Stimulated activated CD4-positive, alpha-beta T cell treated with anti-CD3 and anti-CD28 coated beads, Interleukin-12 subunit alpha, Interleukin-12 subunit beta, amount 100 ng/mL, for 4 hours (primary cell): ENCODE results near the gene NT5C1A.

Experiments used
- DNase-seq: peaks from one replicate; pipeline ENCODE4 v3.0.0-alpha.2; 2020

Gene NT5C1A

DNA sequence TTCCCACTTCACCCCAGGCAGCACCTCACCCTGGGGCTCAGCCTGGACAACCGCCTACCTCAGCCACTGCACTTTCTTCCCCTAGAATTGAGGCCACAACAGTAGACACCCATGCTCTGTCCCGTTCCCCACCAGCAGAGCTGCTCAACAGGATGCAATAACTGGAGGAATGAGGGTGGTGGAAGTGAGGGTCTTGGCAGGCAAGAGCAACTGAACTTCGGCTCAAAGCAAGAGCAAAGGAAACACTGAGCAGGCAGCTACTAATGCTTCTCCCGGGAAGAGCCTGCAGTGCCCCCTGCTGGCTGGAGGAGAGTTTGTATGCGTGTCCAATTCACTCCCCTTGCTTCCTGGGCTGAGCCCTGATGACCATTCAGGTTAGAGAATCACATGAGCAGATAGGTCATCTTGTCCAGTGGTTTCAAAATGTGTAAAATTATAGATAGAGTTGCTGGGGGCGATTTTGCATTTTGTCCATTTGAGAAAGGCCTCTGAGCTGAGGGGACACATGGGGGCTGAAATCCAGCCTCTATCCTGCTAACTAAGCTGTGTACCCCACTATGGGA, 13.9 kb downstream of the NT5C1A start:
- DNase-seq, result peak; percentile 62

DNA sequence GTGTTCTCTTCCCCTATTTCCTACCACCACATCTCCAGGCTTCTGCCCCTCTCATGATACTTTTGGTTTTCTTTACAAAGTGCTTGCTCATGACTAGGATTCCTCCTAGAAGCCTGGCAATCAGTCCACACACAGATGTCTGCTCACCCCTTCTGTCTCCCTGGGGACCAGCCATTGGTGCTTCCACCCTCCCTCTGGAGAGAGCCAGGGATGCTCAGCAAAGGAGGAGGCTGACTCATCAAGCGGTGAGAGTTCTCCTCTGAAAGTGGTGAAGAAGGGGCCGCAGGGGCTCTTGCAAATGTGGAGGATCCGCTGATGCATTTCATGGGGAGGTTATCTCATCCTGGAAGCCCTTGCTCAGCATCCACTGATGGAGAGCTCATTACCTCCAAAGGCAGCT, 14.5 kb downstream of the NT5C1A start:
- no peak for DNase-seq

DNA sequence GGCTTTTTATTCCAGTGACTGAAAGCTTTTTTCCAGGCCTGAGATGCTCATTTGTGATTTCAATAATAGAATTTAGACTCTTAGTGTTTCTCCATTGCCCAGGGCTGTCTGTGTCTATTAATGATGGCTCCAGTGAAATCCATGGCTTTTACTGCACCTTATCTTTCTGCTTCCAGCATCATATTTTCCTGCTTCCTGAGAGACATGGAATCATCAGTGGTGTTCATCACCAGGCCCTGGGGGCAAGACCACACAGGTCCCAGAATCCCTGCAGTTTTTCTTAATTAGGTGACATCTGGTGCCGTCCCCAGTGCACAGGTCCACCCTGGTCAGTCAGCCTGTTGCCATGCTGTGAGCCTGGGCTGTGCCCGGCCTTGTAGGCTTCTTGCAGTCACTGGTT, 15.5 kb downstream of the NT5C1A start:
- no peak for DNase-seq

DNA sequence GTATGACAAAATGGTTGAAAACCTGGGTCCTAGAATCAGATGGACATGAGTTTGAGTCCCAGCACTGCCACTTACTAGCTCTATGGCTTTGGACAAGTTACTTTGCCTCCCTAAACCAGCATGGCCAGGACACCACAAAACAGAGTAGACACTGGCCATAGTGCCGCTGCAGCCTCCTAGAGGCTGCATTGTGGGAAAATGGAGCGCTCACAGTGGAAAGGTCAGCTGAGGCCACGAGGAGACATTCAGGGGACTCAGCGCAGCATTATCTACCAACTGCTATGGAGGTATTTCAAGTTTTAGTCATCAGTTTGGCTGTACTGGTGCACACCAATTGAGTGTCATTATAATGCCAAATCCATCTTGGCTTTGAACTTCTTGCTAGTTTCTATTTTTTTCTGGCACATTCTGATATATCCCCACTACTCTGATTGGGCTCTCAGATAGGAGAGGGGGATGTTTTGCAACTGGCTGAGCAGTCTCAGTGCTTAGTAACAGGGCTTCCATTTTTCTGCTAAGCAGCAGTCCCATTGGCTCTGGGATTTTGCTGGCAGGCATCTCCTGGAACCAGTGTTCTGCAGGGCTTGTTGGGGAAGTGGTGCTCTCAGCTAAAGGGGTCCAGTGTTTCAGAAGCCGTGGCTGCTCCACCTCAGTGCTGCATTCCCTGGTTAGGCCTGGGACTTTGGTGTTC, 16.2 kb downstream of the NT5C1A start:
- no peak for DNase-seq

DNA sequence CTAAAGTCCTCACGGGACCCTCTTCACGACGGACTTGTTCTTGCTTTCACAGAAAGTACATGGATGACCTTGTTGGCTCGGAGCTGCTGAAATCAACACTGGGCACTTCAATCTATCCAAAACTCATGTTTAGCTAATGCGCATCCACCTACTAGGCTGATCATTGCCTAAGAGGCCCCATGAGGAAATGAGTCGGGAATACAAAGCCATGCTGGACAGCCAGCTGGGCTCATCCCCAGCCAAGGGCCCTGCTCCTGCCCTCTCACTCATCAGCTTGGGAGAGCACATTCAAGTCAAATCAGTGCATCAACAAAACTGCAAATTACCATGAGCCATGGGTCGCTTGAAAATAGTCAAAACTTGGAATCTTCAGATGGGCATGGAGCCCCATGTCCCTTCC, 17.6 kb downstream of the NT5C1A start:
- DNase-seq, result no peak

DNA sequence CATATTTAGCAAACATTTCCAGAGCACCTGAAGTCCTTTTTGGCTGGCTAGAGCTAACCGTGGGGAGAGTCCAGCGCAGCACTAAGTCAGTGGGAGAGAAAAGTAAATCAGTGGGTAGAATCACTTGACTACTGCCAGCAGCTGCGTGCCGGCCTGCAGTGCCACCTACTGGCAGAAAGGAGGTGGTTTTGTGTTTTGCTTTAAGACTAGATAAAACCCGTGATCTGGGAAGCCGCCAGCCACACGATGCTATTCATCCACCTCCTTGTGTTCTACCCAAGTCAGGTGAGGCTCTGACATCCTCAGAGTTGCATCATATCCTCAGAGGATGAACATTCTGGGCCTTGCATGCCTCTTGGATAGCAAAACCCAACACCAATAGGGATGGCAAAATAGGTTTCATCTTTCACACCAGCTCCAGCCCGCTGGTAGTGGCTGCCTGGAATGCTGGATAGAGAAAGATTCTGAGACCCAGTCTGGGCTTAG, 18.3 kb downstream of the NT5C1A start:
- peak; percentile 70 for DNase-seq

DNA sequence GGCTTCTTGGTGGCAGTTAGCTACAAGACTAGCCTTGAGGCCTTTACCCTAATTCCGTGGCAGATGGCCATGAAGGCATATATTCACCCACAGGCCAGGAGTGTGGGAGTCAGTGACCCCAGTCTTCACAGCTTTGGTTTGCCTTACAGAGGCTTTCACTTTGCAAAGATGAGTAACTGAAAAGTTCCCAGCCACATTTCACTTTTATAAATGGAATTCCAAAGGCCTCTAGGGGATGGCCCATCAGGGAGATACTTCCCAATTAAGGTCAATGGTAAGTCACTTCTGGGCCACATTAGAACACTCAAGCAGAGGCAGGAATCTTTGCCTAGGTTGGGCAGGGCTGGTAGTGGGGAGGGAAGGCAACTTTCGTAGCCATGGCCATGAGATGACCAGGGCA, 19.4 kb downstream of the NT5C1A start:
- DNase-seq, result no peak

DNA sequence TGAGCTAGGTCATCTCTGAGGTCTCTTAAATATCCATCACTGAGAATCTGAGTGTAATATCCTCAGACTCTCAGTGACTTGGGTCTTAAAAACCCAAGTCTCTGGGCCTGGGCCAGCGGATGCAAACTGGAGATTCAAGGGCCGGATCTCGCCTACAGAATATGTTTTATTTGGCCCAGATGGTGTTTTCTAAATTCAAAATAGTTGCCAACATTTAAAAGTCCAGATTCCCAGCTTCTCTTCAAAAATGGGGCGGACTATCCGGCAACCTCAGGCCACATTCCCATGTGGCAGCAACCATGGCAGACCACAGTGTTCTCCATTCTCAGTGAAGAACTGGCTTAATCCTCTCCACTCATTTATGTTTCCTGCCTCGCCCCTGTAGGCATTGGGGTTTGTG, 19.8 kb downstream of the NT5C1A start:
- no peak for DNase-seq

DNA sequence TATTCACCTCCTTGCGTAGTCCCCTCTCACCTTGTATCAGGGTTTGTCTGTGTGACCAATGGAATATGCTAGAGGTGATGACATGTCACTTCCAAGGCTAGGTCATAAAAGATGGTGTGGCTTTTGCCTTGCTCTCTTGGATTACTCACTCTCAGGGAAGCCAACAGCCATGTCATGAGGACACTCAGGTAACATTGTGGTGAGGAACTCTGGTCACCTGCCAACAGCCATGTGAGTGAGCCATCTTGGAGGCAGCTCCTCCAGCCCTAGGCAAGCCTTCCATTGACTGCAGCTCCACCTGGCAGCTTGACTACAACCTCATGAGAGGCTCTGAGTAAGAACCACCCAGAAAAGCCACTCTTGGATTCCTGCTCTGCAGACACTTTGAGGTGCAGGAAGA, 21.5 kb downstream of the NT5C1A start:
- DNase-seq, result no peak

DNA sequence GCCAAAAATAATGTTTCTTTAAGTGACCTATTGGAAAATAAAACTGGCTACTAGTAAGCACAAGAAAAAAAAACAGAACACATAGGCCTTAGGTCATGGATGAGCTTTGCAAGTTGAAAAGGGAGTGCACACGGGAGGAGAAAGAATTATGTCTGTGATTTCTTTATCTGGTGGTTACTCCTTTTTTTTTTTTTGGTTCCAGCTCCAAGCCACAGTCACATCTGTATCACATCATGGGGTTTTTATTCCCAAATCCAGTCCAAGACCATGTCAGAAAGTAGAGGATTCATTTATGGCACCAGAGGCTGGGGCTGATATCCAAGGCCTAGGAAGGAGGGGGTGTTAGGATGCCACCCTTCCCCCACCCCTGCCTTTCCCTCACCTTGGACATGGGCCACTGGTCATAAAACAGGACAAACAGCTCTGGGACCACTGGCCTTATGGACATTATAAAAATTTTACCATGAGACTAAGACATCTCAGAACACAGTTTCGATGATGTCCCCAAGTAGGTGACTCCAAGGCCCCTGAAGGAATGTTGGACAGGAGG, 22.2 kb downstream of the NT5C1A start:
- no peak for DNase-seq

DNA sequence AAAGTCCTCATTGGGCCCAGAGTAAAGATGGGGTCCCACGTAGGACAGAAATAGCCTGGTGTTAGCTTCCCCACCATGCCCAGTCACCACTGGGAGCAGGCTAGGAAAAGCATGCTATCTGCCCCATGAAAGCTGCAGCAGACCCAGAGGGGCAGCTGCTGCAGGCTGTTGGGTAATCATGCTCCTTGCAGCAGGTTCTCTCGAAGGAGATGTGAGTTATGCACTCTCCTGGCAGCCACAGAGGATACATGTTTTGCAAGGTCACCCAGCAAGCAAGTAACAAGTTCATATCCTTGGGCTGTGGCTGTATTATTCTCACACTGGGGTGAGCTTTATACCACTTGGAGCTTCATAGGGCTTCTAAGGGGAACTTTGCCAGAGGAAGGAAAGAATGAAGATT, 23.4 kb downstream of the NT5C1A start:
- no peak for DNase-seq

DNA sequence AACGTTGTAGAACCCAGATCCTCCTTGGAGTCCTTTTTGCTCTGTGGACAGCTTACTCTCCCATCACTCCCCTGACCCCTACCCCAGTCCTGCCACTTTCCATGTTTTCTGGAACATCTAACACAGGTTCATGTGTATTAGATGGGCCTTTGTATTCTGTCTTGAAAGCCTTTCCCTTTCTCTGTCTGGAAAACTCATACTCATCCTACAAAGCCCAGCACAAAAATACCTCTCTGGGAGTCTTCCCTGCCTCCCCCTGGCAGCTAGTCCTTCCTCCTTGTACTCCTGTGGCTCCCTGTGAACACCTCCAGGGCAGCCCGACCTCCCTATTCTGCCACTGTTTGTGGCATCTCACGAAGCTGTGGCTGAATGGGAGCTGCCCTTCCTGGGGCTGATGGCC, 24.7 kb downstream of the NT5C1A start:
- DNase-seq, result no peak

DNA sequence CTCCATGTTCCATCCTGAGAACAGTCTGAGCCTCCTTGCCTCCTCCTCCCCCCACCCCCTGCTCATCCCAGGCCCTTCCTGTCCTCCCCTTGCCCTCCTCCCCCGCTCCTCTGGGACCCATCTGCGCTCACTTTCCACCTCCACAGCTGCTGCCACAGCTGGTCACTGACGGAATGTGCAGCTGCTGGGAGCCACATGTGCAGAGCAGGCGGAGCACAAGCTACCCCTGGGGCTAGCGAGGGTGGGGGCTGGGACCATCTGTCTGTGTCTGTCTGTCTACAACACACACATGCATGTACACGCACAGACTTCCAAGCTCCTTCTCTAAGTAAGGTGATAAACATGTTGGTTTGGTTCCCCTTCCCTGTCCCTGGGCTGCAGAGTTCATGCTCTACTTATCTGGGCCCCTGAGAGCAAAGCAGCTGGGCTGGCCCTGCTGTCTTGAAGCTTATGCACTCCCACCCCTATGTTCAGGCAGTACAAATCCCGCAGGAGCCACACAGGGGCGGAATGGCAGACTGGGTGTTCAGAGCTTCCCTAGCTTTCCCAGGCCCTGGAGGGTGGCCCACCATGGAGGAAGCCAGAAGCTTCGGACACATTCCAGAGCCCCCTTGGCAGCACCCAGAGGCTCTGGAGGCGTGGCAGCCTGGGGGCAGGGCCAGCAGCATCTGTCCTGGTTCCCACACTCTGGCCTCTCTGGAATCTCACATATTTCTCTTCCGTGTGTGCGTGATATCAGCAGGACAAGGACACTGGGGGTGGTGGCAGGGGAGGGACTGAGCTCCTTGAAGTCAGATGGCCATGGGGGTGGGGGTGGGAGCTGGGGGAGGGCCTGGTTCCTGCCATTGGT, 25.4 kb downstream of the NT5C1A start:
- no peak for DNase-seq

DNA sequence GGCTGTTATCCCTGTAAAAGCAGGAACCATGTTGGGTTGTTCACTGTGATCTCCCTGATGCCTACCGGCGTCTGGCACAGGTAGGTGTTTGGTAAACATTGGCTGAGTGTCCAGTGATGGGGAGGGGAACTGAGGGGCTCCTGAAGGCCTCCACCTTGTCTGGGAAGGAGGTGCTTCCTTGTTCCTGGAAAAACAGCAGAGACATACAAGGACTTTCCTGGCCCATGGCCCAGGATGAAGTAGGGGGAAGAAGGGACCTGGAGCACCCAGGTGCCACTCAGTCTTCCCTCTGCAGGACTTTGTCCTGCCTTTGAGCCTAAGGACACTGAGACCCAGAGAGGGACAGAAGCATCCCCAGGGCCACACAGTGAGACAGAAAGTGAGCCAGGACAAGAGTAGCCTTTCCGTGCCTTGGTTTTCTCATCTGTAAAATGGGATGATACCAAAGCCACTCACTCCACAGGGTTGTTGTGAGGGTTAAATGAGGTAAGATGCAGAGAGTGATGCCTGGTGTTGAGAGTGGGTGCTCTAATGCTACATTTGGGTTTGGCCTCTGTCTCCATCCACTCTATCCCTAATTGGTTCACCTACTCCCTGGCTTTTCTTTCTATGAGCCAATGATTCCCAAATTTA, 26.4 kb downstream of the NT5C1A start:
- no peak for DNase-seq

DNA sequence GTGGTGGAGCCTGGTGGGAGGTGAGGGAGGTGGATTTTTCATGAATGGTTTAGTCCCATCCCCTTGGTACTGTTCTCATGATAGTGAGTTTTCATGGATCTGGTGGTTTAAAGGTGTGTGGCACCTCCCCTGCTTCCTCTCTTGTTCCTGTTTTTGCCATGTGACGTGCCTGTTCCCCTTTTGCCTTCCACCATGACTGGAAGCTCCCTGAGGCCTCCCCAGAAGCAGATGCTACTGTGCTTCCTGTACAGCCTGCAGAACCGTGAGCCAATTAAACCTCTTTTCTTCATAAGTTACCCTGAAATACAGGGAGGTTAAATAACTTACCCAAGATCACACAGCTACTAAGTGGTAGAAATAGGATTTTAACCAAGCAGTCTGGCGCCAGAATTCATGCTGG, 28.2 kb downstream of the NT5C1A start:
- DNase-seq, result no peak

DNA sequence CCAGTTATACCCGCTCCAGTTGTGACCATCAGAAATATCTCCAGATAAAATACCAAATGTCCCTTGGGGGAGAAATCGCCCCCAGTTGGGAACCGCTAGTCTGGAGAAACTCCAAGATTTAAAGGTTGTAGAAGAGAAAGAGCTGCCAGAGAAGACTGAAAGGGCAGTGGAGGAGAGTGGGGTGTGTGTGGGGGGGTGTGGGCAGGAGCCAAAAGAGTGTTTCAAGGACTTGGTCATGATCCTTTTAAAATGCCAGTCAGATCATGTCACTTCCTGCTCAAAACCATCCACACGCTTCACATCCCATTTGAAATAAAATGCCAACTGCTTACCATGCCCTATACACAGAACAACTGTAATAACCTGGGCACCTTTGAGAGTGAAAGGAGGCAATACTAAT, 29.1 kb downstream of the NT5C1A start:
- DNase-seq, result no peak

DNA sequence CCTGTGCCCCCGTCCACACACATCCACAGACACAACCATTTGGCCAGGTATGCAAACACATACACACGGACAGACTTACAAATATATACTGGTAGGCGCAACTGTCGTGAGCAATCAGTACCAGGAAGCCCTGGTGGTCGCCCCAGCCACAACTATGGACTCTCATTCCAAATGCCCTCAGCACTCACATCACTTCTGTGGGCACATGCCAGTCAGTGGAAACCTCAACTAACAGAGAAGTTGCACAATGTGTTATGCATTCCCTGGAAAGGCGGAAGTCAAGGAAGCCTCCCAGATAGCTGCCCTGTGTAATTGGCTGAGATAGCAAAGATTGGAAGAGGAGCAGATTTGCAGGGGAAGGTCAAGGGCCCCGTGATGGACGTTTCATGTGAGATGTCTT, 31.0 kb downstream of the NT5C1A start:
- DNase-seq, result no peak

DNA sequence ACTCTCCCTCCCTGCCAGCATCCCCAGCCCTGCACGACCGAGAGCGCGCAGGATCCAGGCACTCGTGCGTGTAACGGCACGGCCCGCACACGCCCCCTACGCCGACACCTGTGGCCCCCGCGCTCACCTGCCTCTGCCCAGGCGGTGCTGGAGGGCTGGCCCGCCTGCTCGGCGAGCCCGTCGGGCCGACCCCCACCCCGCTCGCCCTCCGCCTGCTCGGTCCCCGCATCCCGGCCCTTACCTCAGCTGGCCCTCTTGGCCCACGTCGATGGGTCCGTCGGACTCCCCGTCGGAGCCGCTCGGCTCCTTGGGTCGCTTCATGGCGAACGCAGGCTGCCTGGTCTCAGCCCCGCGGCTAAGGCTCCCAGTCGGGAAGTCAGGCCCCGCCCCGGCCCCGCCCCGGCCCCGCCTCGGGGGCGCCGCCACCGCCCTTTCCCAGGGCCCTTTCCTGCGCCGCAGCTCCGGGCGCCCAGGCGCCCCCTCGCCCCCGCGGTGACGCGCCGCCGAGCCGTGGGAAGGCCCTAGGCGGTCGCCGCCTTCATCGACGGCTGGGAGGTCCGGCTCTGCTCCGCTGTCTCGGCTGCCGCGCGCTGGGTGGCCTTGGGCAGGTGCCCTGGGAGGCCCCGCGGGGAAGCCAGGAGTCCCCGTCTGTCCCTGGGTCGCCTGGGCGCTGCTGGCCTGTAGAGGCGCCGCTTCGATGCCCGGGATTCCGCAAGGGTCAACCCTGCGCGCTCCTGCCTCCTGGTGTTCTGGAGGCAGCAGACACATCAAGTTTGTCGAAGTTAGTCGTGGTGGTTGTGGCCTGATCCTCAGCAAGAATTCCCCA, 32.4 kb downstream of the NT5C1A start, which contains the start of gene HEYL:
Gene HEYL, minus strand, starts transcription at position 339 of the 826 bp plus-strand sequence. Its CDS starts 18 bp downstream, at position 321.
- DNase-seq, result peak; percentile 74

DNA sequence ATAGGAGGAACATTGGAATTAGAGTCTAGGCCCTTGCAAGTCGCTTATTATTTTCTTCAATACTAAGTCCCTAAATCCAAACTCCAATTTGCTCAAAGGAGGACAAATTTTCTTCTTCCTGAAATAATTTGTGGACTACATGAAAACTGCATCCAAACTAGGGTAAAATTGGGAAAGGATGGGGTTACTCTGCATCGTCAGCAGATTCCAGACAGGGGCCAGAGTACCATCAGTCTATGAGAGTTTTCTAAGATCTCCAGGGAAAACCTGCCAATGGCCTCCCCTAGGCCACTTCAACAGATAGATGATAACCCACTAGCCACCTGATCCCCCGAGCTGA, 33.0 kb downstream of the NT5C1A start:
- no peak for DNase-seq

DNA sequence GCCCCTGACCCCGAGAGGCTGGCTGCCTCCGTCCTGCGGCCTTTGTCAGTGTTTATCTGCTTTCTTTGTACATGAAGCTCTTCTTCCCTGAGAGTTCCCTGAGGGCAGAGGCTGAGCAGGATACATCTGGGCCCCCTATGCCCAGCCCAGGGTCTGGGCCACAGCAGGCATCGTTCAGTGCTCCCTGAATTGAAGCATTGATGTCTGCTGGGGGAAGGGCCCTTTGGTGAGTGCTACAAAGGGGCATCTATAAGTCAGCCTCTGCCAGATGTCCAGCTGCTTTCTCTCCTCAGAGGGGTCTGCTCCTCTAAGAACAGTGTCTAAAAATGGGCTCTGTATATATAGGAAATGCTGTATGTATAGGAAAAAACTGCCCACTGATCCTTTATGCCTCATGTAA, 34.5 kb downstream of the NT5C1A start:
- no peak for DNase-seq

DNA sequence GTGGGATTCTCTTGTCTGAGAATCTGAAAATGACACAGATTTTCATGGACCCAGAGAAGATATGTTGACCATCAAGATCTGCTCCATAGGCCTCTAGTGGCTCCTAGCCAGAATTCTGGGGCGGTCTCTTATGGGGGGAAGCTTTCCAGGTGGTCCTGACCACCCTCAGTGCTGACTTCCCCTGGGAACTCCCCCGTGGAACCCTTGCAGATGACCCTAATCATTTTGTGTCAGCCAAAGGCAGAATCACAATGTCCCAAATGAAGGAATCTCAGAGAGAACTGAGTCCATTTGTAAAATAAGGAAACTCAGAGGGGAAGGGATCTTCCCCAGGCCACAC, 36.1 kb downstream of the NT5C1A start:
- no peak for DNase-seq

DNA sequence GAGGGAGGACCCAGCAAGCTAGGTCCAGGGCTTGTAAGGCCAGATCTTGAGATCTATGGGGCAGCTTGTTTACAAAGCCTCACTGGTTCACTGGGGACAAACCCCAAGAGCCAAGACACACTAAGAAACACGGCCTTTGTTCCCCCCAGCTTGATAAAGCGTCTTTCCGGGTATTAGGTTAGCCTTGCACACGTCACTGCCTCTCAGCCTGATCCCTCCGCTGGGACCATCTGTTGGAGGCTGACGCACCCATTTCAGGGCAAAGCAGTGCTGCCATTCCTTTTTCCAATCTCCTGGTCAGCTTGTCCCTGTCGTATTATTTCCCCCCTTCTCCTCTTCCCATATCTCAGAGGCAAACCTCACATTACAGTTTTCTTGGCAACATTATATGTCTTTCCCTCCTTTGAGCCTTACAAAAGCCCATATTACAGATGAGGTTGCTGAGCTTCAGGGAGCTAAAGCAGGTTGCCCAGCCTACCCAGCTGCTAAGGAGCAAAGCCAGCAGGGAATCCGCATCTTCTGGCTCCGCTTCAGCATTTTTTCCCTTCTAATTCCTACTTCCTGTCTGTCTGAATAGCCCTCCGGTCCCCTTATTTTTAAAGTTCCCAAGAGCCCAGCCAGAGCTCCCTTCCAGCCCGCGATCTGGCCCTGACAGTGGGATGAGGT, 36.6 kb downstream of the NT5C1A start:
- DNase-seq, result no peak
